ENCODE data around the gene PDZD2. TPM values are rescaled to one million over a fixed set of nuclear protein-coding genes. Genes with fewer than 3 reads are reported as not detected.

Gene PDZD2
- total and polyA plus RNA-seq, 2 experiments from 2014 or later: 8.3 to 16.9 TPM

DNA sequence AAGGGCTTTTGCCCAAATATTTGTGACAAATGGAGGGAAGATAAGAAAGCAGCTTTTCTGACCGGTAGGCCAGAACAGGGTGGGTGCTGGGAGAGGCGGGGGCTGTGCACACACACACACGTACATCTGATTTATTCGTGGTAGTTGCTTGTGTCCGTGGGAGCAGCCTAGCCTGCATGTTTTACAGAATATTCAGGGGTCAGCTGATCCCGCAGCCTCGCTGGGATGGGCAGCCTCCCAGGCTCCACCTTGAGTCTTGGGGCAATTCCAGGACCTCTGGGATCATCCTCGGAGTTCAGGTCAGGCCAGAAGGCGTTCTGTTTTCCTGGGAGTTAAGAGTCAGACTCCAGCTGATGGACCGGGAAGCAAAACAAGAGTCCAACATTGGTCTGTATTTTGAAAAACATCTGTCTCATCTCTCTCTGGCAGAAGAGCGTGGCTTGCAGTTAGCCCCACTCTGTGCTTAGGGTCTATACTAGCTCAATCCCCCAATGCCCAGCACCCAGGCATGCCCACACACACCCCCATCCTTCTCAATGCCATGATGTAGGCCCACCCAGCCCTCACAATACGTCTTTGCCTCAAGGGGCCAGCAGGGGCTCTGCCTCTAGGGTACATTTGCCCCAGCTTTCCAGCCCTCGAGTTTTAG, 324.6 kb downstream of the PDZD2 start:
- Histone ChIP-seq H3K4me1 (ENCODE audit: insufficient read depth) (peaks cover 19% of the 10 kb centered on the region), H2AFZ (no peak overlapping the region), H3K27ac (ENCODE audit: low read depth) (0 out of 2 replicates have a peak overlapping the region, but pooled peaks have one; percentile 59), H3K4me2 (no peak overlapping the region), H3K9me2 (ENCODE audit: insufficient read depth) (peaks cover 11% of the 10 kb centered on the region; the same call in 1 of the 2 replicates), H3K36me3 (ENCODE audit: insufficient read depth) (no peaks in the 10 kb centered on the region), H3K27me3 (ENCODE audit: insufficient read depth) (no peaks in the 10 kb centered on the region), H3F3A (replicated peaks; ENCODE audit: low read depth) (peaks cover 4% of the 10 kb centered on the region; the same call in 1 of the 2 replicates), H3K79me2 (replicated peaks; ENCODE audit: insufficient read depth) (no peaks in the 10 kb centered on the region), H4K20me1 (replicated peaks; ENCODE audit: insufficient read depth) (no peaks in the 10 kb centered on the region), H3K4me3 (no peak overlapping the region)
- Mint-ChIP-seq H3K4me3 (no peak overlapping the region), H3K27ac (no peak overlapping the region), H3K9me3 (no peaks in the 10 kb centered on the region; the same call in 2 of the 3 replicates), H3K27me3 (ENCODE audit: insufficient read depth, low read depth, poor library complexity) (peaks cover 14% of the 10 kb centered on the region), H3K4me1 (peaks cover 36% of the 10 kb centered on the region), H3K36me3 (ENCODE audit: low read depth) (no peaks in the 10 kb centered on the region)
- ATAC-seq (no peak), DNase-seq (ENCODE audit: low spot score) (no peak)
- TF ChIP-seq JUNB (IDR thresholded peaks at IDR 0.05; ENCODE audit: unreplicated experiment) (no peak), STAT1 (IDR thresholded peaks at IDR 0.05; ENCODE audit: unreplicated experiment) (no peak), ZNF114 (CRISPR knock-in tag; IDR thresholded peaks at IDR 0.05) (no peak), EZH2phosphoT487 (IDR thresholded peaks at IDR 0.05; ENCODE audit: unreplicated experiment) (no peak), NANOG (IDR thresholded peaks at IDR 0.05; ENCODE audit: borderline replicate concordance) (no peak), EZH2 (IDR thresholded peaks at IDR 0.05; ENCODE audit: low read depth, unreplicated experiment) (no peak), CREB1 (CRISPR knock-in tag; IDR thresholded peaks at IDR 0.05; ENCODE audit: low read depth) (no peak), ZNF331 (CRISPR knock-in tag; IDR thresholded peaks at IDR 0.05; ENCODE audit: low read depth) (no peak), POLR2AphosphoS5 (IDR thresholded peaks at IDR 0.05; ENCODE audit: low read depth) (no peak)
- TF ChIP-seq, protein P1, sequence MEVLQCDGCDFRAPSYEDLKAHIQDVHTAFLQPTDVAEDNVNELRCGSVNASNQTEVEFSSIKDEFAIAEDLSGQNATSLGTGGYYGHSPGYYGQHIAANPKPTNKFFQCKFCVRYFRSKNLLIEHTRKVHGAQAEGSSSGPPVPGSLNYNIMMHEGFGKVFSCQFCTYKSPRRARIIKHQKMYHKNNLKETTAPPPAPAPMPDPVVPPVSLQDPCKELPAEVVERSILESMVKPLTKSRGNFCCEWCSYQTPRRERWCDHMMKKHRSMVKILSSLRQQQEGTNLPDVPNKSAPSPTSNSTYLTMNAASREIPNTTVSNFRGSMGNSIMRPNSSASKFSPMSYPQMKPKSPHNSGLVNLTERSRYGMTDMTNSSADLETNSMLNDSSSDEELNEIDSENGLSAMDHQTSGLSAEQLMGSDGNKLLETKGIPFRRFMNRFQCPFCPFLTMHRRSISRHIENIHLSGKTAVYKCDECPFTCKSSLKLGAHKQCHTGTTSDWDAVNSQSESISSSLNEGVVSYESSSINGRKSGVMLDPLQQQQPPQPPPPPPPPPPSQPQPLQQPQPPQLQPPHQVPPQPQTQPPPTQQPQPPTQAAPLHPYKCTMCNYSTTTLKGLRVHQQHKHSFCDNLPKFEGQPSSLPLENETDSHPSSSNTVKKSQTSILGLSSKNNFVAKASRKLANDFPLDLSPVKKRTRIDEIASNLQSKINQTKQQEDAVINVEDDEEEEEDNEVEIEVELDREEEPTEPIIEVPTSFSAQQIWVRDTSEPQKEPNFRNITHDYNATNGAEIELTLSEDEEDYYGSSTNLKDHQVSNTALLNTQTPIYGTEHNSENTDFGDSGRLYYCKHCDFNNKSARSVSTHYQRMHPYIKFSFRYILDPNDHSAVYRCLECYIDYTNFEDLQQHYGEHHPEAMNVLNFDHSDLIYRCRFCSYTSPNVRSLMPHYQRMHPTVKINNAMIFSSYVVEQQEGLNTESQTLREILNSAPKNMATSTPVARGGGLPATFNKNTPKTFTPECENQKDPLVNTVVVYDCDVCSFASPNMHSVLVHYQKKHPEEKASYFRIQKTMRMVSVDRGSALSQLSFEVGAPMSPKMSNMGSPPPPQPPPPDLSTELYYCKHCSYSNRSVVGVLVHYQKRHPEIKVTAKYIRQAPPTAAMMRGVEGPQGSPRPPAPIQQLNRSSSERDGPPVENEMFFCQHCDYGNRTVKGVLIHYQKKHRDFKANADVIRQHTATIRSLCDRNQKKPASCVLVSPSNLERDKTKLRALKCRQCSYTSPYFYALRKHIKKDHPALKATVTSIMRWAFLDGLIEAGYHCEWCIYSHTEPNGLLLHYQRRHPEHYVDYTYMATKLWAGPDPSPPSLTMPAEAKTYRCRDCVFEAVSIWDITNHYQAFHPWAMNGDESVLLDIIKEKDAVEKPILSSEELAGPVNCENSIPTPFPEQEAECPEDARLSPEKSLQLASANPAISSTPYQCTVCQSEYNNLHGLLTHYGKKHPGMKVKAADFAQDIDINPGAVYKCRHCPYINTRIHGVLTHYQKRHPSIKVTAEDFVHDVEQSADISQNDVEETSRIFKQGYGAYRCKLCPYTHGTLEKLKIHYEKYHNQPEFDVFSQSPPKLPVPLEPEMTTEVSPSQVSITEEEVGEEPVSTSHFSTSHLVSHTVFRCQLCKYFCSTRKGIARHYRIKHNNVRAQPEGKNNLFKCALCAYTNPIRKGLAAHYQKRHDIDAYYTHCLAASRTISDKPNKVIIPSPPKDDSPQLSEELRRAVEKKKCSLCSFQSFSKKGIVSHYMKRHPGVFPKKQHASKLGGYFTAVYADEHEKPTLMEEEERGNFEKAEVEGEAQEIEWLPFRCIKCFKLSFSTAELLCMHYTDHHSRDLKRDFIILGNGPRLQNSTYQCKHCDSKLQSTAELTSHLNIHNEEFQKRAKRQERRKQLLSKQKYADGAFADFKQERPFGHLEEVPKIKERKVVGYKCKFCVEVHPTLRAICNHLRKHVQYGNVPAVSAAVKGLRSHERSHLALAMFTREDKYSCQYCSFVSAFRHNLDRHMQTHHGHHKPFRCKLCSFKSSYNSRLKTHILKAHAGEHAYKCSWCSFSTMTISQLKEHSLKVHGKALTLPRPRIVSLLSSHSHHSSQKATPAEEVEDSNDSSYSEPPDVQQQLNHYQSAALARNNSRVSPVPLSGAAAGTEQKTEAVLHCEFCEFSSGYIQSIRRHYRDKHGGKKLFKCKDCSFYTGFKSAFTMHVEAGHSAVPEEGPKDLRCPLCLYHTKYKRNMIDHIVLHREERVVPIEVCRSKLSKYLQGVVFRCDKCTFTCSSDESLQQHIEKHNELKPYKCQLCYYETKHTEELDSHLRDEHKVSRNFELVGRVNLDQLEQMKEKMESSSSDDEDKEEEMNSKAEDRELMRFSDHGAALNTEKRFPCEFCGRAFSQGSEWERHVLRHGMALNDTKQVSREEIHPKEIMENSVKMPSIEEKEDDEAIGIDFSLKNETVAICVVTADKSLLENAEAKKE (CRISPR knock-in tag; IDR thresholded peaks at IDR 0.05): no peak
- TF ChIP-seq, protein P2, sequence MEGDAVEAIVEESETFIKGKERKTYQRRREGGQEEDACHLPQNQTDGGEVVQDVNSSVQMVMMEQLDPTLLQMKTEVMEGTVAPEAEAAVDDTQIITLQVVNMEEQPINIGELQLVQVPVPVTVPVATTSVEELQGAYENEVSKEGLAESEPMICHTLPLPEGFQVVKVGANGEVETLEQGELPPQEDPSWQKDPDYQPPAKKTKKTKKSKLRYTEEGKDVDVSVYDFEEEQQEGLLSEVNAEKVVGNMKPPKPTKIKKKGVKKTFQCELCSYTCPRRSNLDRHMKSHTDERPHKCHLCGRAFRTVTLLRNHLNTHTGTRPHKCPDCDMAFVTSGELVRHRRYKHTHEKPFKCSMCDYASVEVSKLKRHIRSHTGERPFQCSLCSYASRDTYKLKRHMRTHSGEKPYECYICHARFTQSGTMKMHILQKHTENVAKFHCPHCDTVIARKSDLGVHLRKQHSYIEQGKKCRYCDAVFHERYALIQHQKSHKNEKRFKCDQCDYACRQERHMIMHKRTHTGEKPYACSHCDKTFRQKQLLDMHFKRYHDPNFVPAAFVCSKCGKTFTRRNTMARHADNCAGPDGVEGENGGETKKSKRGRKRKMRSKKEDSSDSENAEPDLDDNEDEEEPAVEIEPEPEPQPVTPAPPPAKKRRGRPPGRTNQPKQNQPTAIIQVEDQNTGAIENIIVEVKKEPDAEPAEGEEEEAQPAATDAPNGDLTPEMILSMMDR (conservative IDR thresholded peaks at IDR 0.05; ENCODE audit: low read depth in 2 of 2): no peak
- TF ChIP-seq, protein P3, sequence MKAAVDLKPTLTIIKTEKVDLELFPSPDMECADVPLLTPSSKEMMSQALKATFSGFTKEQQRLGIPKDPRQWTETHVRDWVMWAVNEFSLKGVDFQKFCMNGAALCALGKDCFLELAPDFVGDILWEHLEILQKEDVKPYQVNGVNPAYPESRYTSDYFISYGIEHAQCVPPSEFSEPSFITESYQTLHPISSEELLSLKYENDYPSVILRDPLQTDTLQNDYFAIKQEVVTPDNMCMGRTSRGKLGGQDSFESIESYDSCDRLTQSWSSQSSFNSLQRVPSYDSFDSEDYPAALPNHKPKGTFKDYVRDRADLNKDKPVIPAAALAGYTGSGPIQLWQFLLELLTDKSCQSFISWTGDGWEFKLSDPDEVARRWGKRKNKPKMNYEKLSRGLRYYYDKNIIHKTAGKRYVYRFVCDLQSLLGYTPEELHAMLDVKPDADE (IDR thresholded peaks at IDR 0.05): no peak
- TF ChIP-seq, protein P4, sequence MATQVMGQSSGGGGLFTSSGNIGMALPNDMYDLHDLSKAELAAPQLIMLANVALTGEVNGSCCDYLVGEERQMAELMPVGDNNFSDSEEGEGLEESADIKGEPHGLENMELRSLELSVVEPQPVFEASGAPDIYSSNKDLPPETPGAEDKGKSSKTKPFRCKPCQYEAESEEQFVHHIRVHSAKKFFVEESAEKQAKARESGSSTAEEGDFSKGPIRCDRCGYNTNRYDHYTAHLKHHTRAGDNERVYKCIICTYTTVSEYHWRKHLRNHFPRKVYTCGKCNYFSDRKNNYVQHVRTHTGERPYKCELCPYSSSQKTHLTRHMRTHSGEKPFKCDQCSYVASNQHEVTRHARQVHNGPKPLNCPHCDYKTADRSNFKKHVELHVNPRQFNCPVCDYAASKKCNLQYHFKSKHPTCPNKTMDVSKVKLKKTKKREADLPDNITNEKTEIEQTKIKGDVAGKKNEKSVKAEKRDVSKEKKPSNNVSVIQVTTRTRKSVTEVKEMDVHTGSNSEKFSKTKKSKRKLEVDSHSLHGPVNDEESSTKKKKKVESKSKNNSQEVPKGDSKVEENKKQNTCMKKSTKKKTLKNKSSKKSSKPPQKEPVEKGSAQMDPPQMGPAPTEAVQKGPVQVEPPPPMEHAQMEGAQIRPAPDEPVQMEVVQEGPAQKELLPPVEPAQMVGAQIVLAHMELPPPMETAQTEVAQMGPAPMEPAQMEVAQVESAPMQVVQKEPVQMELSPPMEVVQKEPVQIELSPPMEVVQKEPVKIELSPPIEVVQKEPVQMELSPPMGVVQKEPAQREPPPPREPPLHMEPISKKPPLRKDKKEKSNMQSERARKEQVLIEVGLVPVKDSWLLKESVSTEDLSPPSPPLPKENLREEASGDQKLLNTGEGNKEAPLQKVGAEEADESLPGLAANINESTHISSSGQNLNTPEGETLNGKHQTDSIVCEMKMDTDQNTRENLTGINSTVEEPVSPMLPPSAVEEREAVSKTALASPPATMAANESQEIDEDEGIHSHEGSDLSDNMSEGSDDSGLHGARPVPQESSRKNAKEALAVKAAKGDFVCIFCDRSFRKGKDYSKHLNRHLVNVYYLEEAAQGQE (IDR thresholded peaks at IDR 0.05; ENCODE audit: unreplicated experiment): no peak

Data from GM23338 (cell line).